ENCODE measurements around the gene ADGRG6. TPM values are rescaled to one million over a fixed set of nuclear protein-coding genes. Genes with fewer than 3 reads are reported as not detected.

The ADGRG6 gene
- total RNA-seq, 1 donor from 2014 or later = 0.39 TPM

- TF ChIP-seq EZH2 (IDR thresholded peaks at IDR 0.05) = no peak
- no peak for TF ChIP-seq CTCF (IDR thresholded peaks at IDR 0.05)
- no peak for TF ChIP-seq EZH2phosphoT487 (IDR thresholded peaks at IDR 0.05)
- no peaks in the 10 kb centered on the region for H3K4me1 ChIP-seq
- no peaks in the 10 kb centered on the region for H4K20me1 ChIP-seq (ENCODE audit: low read depth)
- H3K27me3 Mint-ChIP-seq (ENCODE audit: insufficient read depth, low read depth) = no peaks in the 10 kb centered on the region
- no peaks in the 10 kb centered on the region for H3K79me2 ChIP-seq (ENCODE audit: low read depth)
- no peaks in the 10 kb centered on the region for H3F3A ChIP-seq (ENCODE audit: low read depth)
- H3K9me3 Mint-ChIP-seq = no peaks in the 10 kb centered on the region
- no peak for DNase-seq (ENCODE audit: low spot score)
- no peak overlapping the region for H3K27ac ChIP-seq
- H3K4me1 Mint-ChIP-seq = no peaks in the 10 kb centered on the region
- H3K36me3 Mint-ChIP-seq = no peaks in the 10 kb centered on the region
- no peak overlapping the region for H3K4me3 ChIP-seq
- H2AFZ ChIP-seq (replicated peaks) = no peak overlapping the region
- H3K27ac Mint-ChIP-seq = no peak overlapping the region
- no peak overlapping the region for H3K9ac ChIP-seq
- no peaks in the 10 kb centered on the region for H3K27me3 ChIP-seq
- no peak overlapping the region for H3K4me2 ChIP-seq
- no peaks in the 10 kb centered on the region for H3K9me3 ChIP-seq (ENCODE audit: low read depth)
- no peaks in the 10 kb centered on the region for H3K36me3 ChIP-seq
- no peak overlapping the region for H3K4me3 Mint-ChIP-seq
Measured at GRCh38 chr6:142404751-142405150, 102.9 kb downstream of the ADGRG6 start.

- TF ChIP-seq EZH2phosphoT487 (IDR thresholded peaks at IDR 0.05) (no peak), EZH2 (IDR thresholded peaks at IDR 0.05) (no peak), CTCF (IDR thresholded peaks at IDR 0.05) (no peak)
- Histone ChIP-seq H3K9ac (no peak overlapping the region), H3K27me3 (no peaks in the 10 kb centered on the region), H4K20me1 (ENCODE audit: low read depth) (no peaks in the 10 kb centered on the region), H3K79me2 (ENCODE audit: low read depth) (no peaks in the 10 kb centered on the region), H2AFZ (replicated peaks) (no peak overlapping the region), H3K9me3 (ENCODE audit: low read depth) (no peaks in the 10 kb centered on the region), H3K27ac (no peak overlapping the region), H3K36me3 (no peaks in the 10 kb centered on the region), H3K4me3 (no peak overlapping the region), H3K4me2 (no peak overlapping the region), H3F3A (ENCODE audit: low read depth) (no peaks in the 10 kb centered on the region), H3K4me1 (no peaks in the 10 kb centered on the region)
- Mint-ChIP-seq H3K4me3 (no peak overlapping the region), H3K4me1 (no peaks in the 10 kb centered on the region), H3K9me3 (no peaks in the 10 kb centered on the region), H3K27me3 (ENCODE audit: insufficient read depth, low read depth) (no peaks in the 10 kb centered on the region), H3K36me3 (no peaks in the 10 kb centered on the region), H3K27ac (no peak overlapping the region)
- no peak for DNase-seq (ENCODE audit: low spot score)
Measured at GRCh38 chr6:142406131-142406530, 104.3 kb downstream of the ADGRG6 start.

- Histone ChIP-seq H3K4me3 (no peak overlapping the region), H4K20me1 (ENCODE audit: low read depth) (no peaks in the 10 kb centered on the region), H2AFZ (replicated peaks) (no peak overlapping the region), H3K27ac (no peak overlapping the region), H3K27me3 (no peaks in the 10 kb centered on the region), H3K36me3 (no peaks in the 10 kb centered on the region), H3K9me3 (ENCODE audit: low read depth) (no peaks in the 10 kb centered on the region), H3F3A (ENCODE audit: low read depth) (no peaks in the 10 kb centered on the region), H3K9ac (no peak overlapping the region), H3K4me2 (no peak overlapping the region), H3K4me1 (no peaks in the 10 kb centered on the region), H3K79me2 (ENCODE audit: low read depth) (no peaks in the 10 kb centered on the region)
- H3K27me3 Mint-ChIP-seq (ENCODE audit: insufficient read depth, low read depth) = no peaks in the 10 kb centered on the region
- TF ChIP-seq EZH2 (IDR thresholded peaks at IDR 0.05) (no peak), CTCF (IDR thresholded peaks at IDR 0.05) (no peak), EZH2phosphoT487 (IDR thresholded peaks at IDR 0.05) (no peak)
- no peaks in the 10 kb centered on the region for H3K36me3 Mint-ChIP-seq
- no peak overlapping the region for H3K27ac Mint-ChIP-seq
- no peaks in the 10 kb centered on the region for H3K9me3 Mint-ChIP-seq
- DNase-seq (ENCODE audit: low spot score) = no peak
- H3K4me3 Mint-ChIP-seq = no peak overlapping the region
- no peaks in the 10 kb centered on the region for H3K4me1 Mint-ChIP-seq
Measured at GRCh38 chr6:142407685-142408273, 106.0 kb downstream of the ADGRG6 start.
